Liver (tissue), 9 donors: ENCODE measurements around the gene RSAD2. TPM values are rescaled to one million over a fixed set of nuclear protein-coding genes. Genes with fewer than 3 reads are reported as not detected.

Source experiments
- DNase-seq: peaks from one replicate; pipeline ENCODE4 v3.0.0-alpha.2; 2017; ENCODE audit warnings: low spot score
- H3K27ac ChIP-seq, 2 donors: one replicate each; pipeline ENCODE4 v1.7.0; 2013; ENCODE audit warnings: inconsistent platforms in 2 of 2, low read length in 2 of 2, control low read depth in 1 of 2, low read depth in 1 of 2, mild to moderate bottlenecking in 1 of 2
- H3K27me3 ChIP-seq, 4 donors: one replicate each; pipeline versions ENCODE4 v1.6.1 to v1.7.0; 2013; ENCODE audit warnings: low read length in 3 of 4, inconsistent platforms in 1 of 4, mild to moderate bottlenecking in 1 of 4, moderate library complexity in 1 of 4; ENCODE audit not compliant: control insufficient read depth in 4 of 4, insufficient read depth in 4 of 4
- H3K36me3 ChIP-seq, 4 donors: one replicate each; pipeline versions ENCODE4 v1.6.1 to v1.7.0; 2013; ENCODE audit warnings: low read length in 3 of 4, mild to moderate bottlenecking in 3 of 4, low read depth in 1 of 4, moderate library complexity in 1 of 4; ENCODE audit not compliant: control insufficient read depth in 4 of 4, insufficient read depth in 3 of 4
- H3K4me1 ChIP-seq, 4 donors: one replicate each; pipeline versions ENCODE4 v1.6.1 to v1.7.0; 2013; ENCODE audit warnings: low read length in 3 of 4, mild to moderate bottlenecking in 3 of 4, moderate library complexity in 1 of 4; ENCODE audit not compliant: control insufficient read depth in 4 of 4, insufficient read depth in 4 of 4
- H3K4me3 ChIP-seq, 3 donors: one replicate each; pipeline versions ENCODE4 v1.6.1 to v1.7.0; 2013; ENCODE audit warnings: low read length in 3 of 3, control low read depth in 1 of 3, low read depth in 1 of 3, mild to moderate bottlenecking in 1 of 3
- H3K9ac ChIP-seq, 2 donors: one replicate each; pipeline ENCODE4 v1.7.0; 2013; ENCODE audit warnings: low read length in 2 of 2, mild to moderate bottlenecking in 2 of 2, moderate library complexity in 2 of 2, control low read depth in 1 of 2, low read depth in 1 of 2
- H3K9me3 ChIP-seq, 4 donors: one replicate each; pipeline versions ENCODE4 v1.6.1 to v1.7.0; 2013; ENCODE audit warnings: low read length in 3 of 4; ENCODE audit not compliant: control insufficient read depth in 4 of 4
- ATF3 ChIP-seq: IDR thresholded peaks from 2 replicates; pipeline ENCODE4 v1.6.1; 2016; ENCODE audit warnings: antibody characterized with exemption
- CTCF ChIP-seq: fragments of 150-350 bp; IDR thresholded peaks from 2 replicates; pipeline ENCODE4 v1.5.1; 2017; ENCODE audit warnings: improper control_type of control experiment, low read depth, low read length; ENCODE audit not compliant: missing input control
- EGR1 ChIP-seq, 2 donors: IDR thresholded peaks; 2 replicates each; pipeline ENCODE4 v1.6.1; 2016 to 2018; ENCODE audit warnings: antibody characterized with exemption in 2 of 2, low read depth in 2 of 2
- FOXA1 ChIP-seq: IDR thresholded peaks from 2 replicates; pipeline ENCODE4 v1.6.1; 2016; ENCODE audit warnings: antibody characterized with exemption
- FOXA2 ChIP-seq: IDR thresholded peaks from 2 replicates; pipeline ENCODE4 v1.6.1; 2016; ENCODE audit warnings: antibody characterized with exemption
- HNF4A ChIP-seq, 2 donors: conservative IDR thresholded peaks; 2 replicates each; pipeline ENCODE4 v1.6.1; 2016; ENCODE audit warnings: antibody characterized with exemption in 2 of 2, mild to moderate bottlenecking in 2 of 2
- HNF4G ChIP-seq: IDR thresholded peaks from 2 replicates; pipeline ENCODE4 v1.6.1; 2016; ENCODE audit warnings: antibody characterized with exemption
- JUND ChIP-seq, 2 donors: IDR thresholded peaks; 2 replicates each; pipeline ENCODE4 v1.6.1; 2016; ENCODE audit warnings: antibody characterized with exemption in 2 of 2
- NR2F2 ChIP-seq: IDR thresholded peaks from 2 replicates; pipeline ENCODE4 v1.6.1; 2016; ENCODE audit warnings: antibody characterized with exemption
- RAD21 ChIP-seq, 2 donors: IDR thresholded peaks; 2 replicates each; pipeline ENCODE4 v1.6.1; 2016; ENCODE audit warnings: antibody characterized with exemption in 2 of 2, mild to moderate bottlenecking in 2 of 2
- RXRA ChIP-seq, 2 donors: IDR thresholded peaks; 2 replicates each; pipeline ENCODE4 v1.6.1; 2017 to 2018; ENCODE audit warnings: antibody characterized with exemption in 2 of 2, mild to moderate bottlenecking in 1 of 2
- SP1 ChIP-seq: IDR thresholded peaks from 2 replicates; pipeline ENCODE4 v1.6.1; 2018; ENCODE audit warnings: antibody characterized with exemption, mild to moderate bottlenecking
- TAF1 ChIP-seq: conservative IDR thresholded peaks from 2 replicates; pipeline ENCODE4 v1.6.1; 2016; ENCODE audit warnings: antibody characterized with exemption, mild to moderate bottlenecking
- YY1 ChIP-seq: IDR thresholded peaks from 2 replicates; pipeline ENCODE4 v1.6.1; 2016; ENCODE audit warnings: antibody characterized with exemption, mild to moderate bottlenecking
- WGBS: extraction: QIAGEN DNeasy Blood & Tissue Kit; methylation state at CpG from one replicate; pipeline ENCODE4 v1.1.7; 2013; 5-methylcytosine and 5-hydroxymethylcytosine counted together
- polyA plus RNA-seq, 2 donors: library from polyadenylated mRNA; stranded (reverse) in 1 of 2; unstranded in 1 of 2; fragments of 200-250 nt in 1 of 2; fragments of >200 nt in 1 of 2; fragmentation: Nextera tagmentation in 1 of 2; extraction: Ambion mirVana in 1 of 2; gene quantifications; one replicate each; pipeline versions ENCODE4 v1.2.1 to v1.2.3, GENCODE V29; 2013 to 2015
- total RNA-seq, 2 donors: library from RNA; depleted of rRNA; stranded (reverse); fragments of >200 nt; gene quantifications; one replicate each; pipeline ENCODE4 v1.2.3, GENCODE V29; 2014
- TF ChIP-seq, protein P1 (sequence below): IDR thresholded peaks from 2 replicates; pipeline ENCODE4 v1.6.1; 2016; ENCODE audit warnings: antibody characterized with exemption, mild to moderate bottlenecking
- TF ChIP-seq, protein P2 (sequence below): IDR thresholded peaks from 2 replicates; pipeline ENCODE4 v1.6.1; 2016; ENCODE audit warnings: antibody characterized with exemption
- donor health status: healthy.
- donor health status: healthy.
- donor health status: healthy.
- donor health status: healthy.
- donor health status: healthy.

Gene RSAD2
- total and polyA plus RNA-seq, 4 donors: 1.3 to 15.9 (median 1.9) TPM

- no peaks in the 10 kb centered on the region for H3K36me3 ChIP-seq
- H3K27ac ChIP-seq: no peak overlapping the region
- H3K4me3 ChIP-seq: no peak overlapping the region
- H3K9ac ChIP-seq: no peak overlapping the region
- peaks cover 0 to 2% (median 0%) of the 10 kb centered on the region in 4 donors for H3K9me3 ChIP-seq
- DNase-seq: no peak
- WGBS: 90% methylated on average over 2 of the region's 2 CpGs
- H3K27me3 ChIP-seq: no peaks in the 10 kb centered on the region
- peaks cover 0 to 6% (median 4%) of the 10 kb centered on the region in 4 donors for H3K4me1 ChIP-seq
- TF ChIP-seq TAF1 (no peak), FOXA1 (no peak), JUND (IDR thresholded peaks at IDR 0.05) (no peak), SP1 (no peak), HNF4A (conservative IDR thresholded peaks at IDR 0.05) (no peak), ATF3 (no peak), RAD21 (IDR thresholded peaks at IDR 0.05) (no peak)
- TF ChIP-seq, protein P1, sequence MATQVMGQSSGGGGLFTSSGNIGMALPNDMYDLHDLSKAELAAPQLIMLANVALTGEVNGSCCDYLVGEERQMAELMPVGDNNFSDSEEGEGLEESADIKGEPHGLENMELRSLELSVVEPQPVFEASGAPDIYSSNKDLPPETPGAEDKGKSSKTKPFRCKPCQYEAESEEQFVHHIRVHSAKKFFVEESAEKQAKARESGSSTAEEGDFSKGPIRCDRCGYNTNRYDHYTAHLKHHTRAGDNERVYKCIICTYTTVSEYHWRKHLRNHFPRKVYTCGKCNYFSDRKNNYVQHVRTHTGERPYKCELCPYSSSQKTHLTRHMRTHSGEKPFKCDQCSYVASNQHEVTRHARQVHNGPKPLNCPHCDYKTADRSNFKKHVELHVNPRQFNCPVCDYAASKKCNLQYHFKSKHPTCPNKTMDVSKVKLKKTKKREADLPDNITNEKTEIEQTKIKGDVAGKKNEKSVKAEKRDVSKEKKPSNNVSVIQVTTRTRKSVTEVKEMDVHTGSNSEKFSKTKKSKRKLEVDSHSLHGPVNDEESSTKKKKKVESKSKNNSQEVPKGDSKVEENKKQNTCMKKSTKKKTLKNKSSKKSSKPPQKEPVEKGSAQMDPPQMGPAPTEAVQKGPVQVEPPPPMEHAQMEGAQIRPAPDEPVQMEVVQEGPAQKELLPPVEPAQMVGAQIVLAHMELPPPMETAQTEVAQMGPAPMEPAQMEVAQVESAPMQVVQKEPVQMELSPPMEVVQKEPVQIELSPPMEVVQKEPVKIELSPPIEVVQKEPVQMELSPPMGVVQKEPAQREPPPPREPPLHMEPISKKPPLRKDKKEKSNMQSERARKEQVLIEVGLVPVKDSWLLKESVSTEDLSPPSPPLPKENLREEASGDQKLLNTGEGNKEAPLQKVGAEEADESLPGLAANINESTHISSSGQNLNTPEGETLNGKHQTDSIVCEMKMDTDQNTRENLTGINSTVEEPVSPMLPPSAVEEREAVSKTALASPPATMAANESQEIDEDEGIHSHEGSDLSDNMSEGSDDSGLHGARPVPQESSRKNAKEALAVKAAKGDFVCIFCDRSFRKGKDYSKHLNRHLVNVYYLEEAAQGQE: no peak
Observed at GRCh38 chr2:6872394-6872793, 5.2 kb upstream of the RSAD2 start.

DNA sequence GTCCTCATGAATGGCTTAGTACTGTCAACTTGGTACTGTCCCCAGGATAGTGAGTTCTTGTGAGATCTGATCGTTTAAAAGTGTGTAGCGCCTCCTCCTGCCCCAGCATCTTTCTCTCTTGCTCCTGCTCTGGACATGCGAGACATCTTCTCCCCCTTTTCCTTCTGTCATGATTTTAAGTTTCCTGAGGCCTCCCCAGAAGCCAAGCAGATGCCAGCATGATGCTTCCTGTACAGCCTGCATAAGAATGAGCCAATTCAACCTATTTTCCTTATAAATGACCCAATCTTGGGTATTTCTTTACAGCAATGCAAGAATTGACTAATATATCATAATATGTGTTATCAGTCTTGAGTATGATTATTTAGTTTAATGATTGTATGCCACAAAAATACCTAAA, 3.5 kb upstream of the RSAD2 start:
- Histone ChIP-seq H3K27ac (no peak overlapping the region), H3K4me3 (no peak overlapping the region), H3K9ac (no peak overlapping the region), H3K27me3 (no peaks in the 10 kb centered on the region), H3K36me3 (no peaks in the 10 kb centered on the region), H3K9me3 (peaks cover 0 to 2% (median 0%) of the 10 kb centered on the region in 4 donors), H3K4me1 (peaks cover 0 to 15% (median 10%) of the 10 kb centered on the region in 4 donors)
- TF ChIP-seq TAF1 (no peak), RXRA (IDR thresholded peaks at IDR 0.05) (no peak), CTCF (no peak), JUND (IDR thresholded peaks at IDR 0.05) (no peak), HNF4A (conservative IDR thresholded peaks at IDR 0.05) (no peak)
- TF ChIP-seq, protein P2, sequence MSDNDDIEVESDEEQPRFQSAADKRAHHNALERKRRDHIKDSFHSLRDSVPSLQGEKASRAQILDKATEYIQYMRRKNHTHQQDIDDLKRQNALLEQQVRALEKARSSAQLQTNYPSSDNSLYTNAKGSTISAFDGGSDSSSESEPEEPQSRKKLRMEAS: no peak
- WGBS: 100% methylated on average over 3 of the region's 3 CpGs
- DNase-seq: no peak

DNA sequence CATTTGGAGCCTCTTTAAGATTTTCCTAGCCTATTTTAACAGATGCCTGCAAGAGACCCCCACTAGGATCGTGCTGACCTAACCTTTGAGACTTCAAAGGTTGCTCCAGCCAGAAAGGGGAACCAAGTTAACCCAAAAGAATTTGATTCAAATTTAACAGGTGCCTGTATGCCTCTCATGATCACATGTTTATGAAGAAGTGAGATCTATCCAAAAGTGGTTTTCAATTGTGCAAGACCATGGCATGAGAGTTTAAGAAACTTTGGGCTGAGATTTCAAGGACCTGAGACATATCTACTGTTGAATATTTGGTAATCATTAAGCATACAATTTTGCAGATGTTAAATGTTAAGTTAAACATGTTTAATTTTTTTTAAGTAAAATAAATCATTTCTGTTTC, 1.3 kb upstream of the RSAD2 start:
- 48% methylated on average over 1 of the region's 1 CpG for WGBS
- no peaks in the 10 kb centered on the region for H3K36me3 ChIP-seq
- H3K4me3 ChIP-seq: no peak overlapping the region
- no peak for DNase-seq
- no peak overlapping the region for H3K27ac ChIP-seq
- peaks cover 0 to 15% (median 10%) of the 10 kb centered on the region in 4 donors for H3K4me1 ChIP-seq
- H3K9me3 ChIP-seq: peaks cover 0 to 2% (median 0%) of the 10 kb centered on the region in 4 donors
- no peak overlapping the region for H3K9ac ChIP-seq
- no peaks in the 10 kb centered on the region for H3K27me3 ChIP-seq
- TF ChIP-seq FOXA2 (no peak), FOXA1 (no peak), EGR1 (IDR thresholded peaks at IDR 0.05; ENCODE audit: low read depth in 2 of 2) (no peak), TAF1 (no peak), CTCF (no peak), YY1 (no peak), NR2F2 (no peak), HNF4G (no peak), JUND (IDR thresholded peaks at IDR 0.05) (no peak)
- TF ChIP-seq, protein P1: no peak
- TF ChIP-seq, protein P2: no peak
